ENCODE results near the gene TLE4. TPM values are rescaled to one million over a fixed set of nuclear protein-coding genes. Genes with fewer than 3 reads are reported as not detected.
A peak's percentile ranks its signal among the peaks of the same experiment; 100 is the strongest.

Gene TLE4
- total and polyA plus RNA-seq, 2 donors (not counting 1 experiment from before 2014, with no cell fraction given), result 13.5 to 35.0 TPM

- H3K9ac ChIP-seq (ENCODE audit: insufficient read depth, low read length), result no peak overlapping the region
- DNase-seq (ENCODE audit: low read depth in 2 of 2), result peak in 1 of 2 donors; percentile 14
- H3K79me2 ChIP-seq (ENCODE audit: control insufficient read depth, insufficient read depth, low read length), result no peaks in the 10 kb centered on the region
- no peak overlapping the region for H3K4me2 ChIP-seq (ENCODE audit: extremely low read depth, insufficient read depth, low read length)
- TF ChIP-seq, protein P1, sequence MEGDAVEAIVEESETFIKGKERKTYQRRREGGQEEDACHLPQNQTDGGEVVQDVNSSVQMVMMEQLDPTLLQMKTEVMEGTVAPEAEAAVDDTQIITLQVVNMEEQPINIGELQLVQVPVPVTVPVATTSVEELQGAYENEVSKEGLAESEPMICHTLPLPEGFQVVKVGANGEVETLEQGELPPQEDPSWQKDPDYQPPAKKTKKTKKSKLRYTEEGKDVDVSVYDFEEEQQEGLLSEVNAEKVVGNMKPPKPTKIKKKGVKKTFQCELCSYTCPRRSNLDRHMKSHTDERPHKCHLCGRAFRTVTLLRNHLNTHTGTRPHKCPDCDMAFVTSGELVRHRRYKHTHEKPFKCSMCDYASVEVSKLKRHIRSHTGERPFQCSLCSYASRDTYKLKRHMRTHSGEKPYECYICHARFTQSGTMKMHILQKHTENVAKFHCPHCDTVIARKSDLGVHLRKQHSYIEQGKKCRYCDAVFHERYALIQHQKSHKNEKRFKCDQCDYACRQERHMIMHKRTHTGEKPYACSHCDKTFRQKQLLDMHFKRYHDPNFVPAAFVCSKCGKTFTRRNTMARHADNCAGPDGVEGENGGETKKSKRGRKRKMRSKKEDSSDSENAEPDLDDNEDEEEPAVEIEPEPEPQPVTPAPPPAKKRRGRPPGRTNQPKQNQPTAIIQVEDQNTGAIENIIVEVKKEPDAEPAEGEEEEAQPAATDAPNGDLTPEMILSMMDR (conservative IDR thresholded peaks at IDR 0.05 in 1 of 2, IDR thresholded peaks at IDR 0.05 in 1 of 2; ENCODE audit: low read depth in 1 of 2, low read length in 2 of 2), result no peak
- TF ChIP-seq EZH2 (IDR thresholded peaks at IDR 0.05; ENCODE audit: low read length, missing control alignments), result no peak
- peaks cover 3% of the 10 kb centered on the region for H3K4me1 ChIP-seq (ENCODE audit: control insufficient read depth, extremely low read depth, insufficient read depth, low read length)
- H3K36me3 ChIP-seq (ENCODE audit: control insufficient read depth, insufficient read depth, low read length), result no peaks in the 10 kb centered on the region
- no peak overlapping the region for H3K4me3 ChIP-seq (replicated peaks in 1 of 4; ENCODE audit: control extremely low read depth in 1 of 4, insufficient read depth in 1 of 4, low read depth in 3 of 4, low read length in 4 of 4)
- no peaks in the 10 kb centered on the region for H3K27me3 ChIP-seq (ENCODE audit: control insufficient read depth, insufficient read depth, low read length)
- no peaks in the 10 kb centered on the region for H4K20me1 ChIP-seq (ENCODE audit: control insufficient read depth, extremely low read depth, insufficient read depth, low read length)
- H2AFZ ChIP-seq (ENCODE audit: low read length), result no peak overlapping the region
- H3K27ac ChIP-seq (ENCODE audit: insufficient read depth, low read length), result no peak overlapping the region
- H3K9me3 ChIP-seq (ENCODE audit: control insufficient read depth, insufficient read depth, low read depth, low read length), result no peaks in the 10 kb centered on the region
These were observed 122.4 kb downstream of the TLE4 start for GRCh38 chr9:79694208-79694607.

DNA sequence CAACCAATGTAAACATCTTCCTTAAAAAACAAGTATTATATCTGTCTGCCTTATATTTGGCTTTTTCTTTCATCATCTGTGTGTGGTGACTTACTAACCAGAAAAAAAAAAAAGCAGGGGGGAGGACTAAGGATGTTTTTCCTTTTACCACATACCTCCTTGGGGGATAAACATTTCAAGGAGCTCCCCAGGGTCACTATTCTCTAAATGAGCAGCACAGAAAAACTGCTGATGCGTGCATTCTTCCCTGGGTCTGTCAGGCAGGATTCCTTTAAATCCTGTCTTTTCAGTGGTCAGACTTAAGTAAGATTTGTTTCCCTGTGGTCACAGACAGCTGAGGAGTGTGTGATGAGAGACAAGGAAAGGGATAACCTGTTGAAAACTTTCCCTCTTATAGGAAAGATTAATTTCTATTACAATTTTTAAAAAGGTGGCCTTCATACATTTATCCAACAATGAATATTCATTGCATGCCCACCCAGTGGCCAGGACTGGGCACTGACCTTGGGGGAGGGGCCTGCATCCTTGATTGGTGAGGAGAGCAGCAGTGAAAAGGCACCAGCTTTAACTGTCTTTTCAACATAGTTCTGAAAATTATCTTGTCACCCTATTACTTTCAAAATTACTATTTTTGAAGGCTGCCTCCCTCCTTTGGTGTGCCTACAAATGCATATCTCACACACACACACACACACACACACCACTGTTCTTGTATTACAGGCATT is 123.1 kb downstream of the TLE4 start:
- Histone ChIP-seq H3K27ac (ENCODE audit: insufficient read depth, low read length) (no peak overlapping the region), H3K79me2 (ENCODE audit: control insufficient read depth, insufficient read depth, low read length) (no peaks in the 10 kb centered on the region), H3K9me3 (ENCODE audit: control insufficient read depth, insufficient read depth, low read depth, low read length) (no peaks in the 10 kb centered on the region), H3K4me2 (ENCODE audit: extremely low read depth, insufficient read depth, low read length) (no peak overlapping the region), H3K36me3 (ENCODE audit: control insufficient read depth, insufficient read depth, low read length) (no peaks in the 10 kb centered on the region), H3K9ac (ENCODE audit: insufficient read depth, low read length) (no peak overlapping the region), H3K4me1 (ENCODE audit: control insufficient read depth, extremely low read depth, insufficient read depth, low read length) (peaks cover 3% of the 10 kb centered on the region), H2AFZ (ENCODE audit: low read length) (no peak overlapping the region), H3K4me3 (replicated peaks in 1 of 4; ENCODE audit: control extremely low read depth in 1 of 4, insufficient read depth in 1 of 4, low read depth in 3 of 4, low read length in 4 of 4) (no peak overlapping the region), H4K20me1 (ENCODE audit: control insufficient read depth, extremely low read depth, insufficient read depth, low read length) (no peaks in the 10 kb centered on the region), H3K27me3 (ENCODE audit: control insufficient read depth, insufficient read depth, low read length) (no peaks in the 10 kb centered on the region)
- no peak for TF ChIP-seq EZH2 (IDR thresholded peaks at IDR 0.05; ENCODE audit: low read length, missing control alignments)
- TF ChIP-seq, protein P1 (conservative IDR thresholded peaks at IDR 0.05 in 1 of 2, IDR thresholded peaks at IDR 0.05 in 1 of 2; ENCODE audit: low read depth in 1 of 2, low read length in 2 of 2), result no peak
- peak; percentile 54 to 94 for DNase-seq (ENCODE audit: low read depth in 2 of 2)

DNA sequence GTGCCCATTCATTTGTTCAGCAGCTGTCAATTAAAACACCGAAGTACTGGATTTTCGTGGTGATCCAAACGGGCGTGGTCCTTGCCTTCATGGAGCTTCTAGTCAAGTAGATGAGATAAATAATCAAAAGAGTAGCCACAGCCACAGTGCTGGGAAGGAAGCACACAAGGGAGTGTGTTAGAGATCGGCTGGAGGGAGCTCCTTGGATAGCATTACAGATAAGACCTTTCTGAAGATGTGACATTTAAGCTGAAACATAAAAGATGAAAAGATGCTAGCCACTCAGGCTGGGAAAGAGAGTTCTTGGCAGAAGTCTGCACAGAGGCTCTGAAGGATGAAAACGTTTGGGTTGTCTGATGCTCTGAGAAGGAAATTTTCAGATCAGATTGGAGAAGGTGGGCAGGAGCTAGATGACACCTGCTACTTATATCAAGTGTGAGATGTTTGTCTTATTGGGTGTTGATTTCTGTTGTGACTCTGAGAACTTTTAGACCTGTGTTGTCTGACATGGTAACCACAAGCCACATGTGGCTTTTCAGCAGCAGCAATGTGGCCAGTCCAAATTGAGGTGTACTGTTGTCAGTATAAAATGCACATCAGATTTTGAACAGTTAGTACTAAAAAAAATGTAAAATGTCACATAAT is 123.9 kb downstream of the TLE4 start:
- H3K27me3 ChIP-seq (ENCODE audit: control insufficient read depth, insufficient read depth, low read length), result no peaks in the 10 kb centered on the region
- H3K9me3 ChIP-seq (ENCODE audit: control insufficient read depth, insufficient read depth, low read depth, low read length), result no peaks in the 10 kb centered on the region
- DNase-seq (ENCODE audit: low read depth in 2 of 2), result no peak
- TF ChIP-seq, protein P1 (conservative IDR thresholded peaks at IDR 0.05 in 1 of 2, IDR thresholded peaks at IDR 0.05 in 1 of 2; ENCODE audit: low read depth in 1 of 2, low read length in 2 of 2), result no peak
- TF ChIP-seq EZH2 (IDR thresholded peaks at IDR 0.05; ENCODE audit: low read length, missing control alignments), result no peak
- no peaks in the 10 kb centered on the region for H3K79me2 ChIP-seq (ENCODE audit: control insufficient read depth, insufficient read depth, low read length)
- H3K9ac ChIP-seq (ENCODE audit: insufficient read depth, low read length), result no peak overlapping the region
- no peaks in the 10 kb centered on the region for H3K36me3 ChIP-seq (ENCODE audit: control insufficient read depth, insufficient read depth, low read length)
- no peak overlapping the region for H3K27ac ChIP-seq (ENCODE audit: insufficient read depth, low read length)
- H3K4me2 ChIP-seq (ENCODE audit: extremely low read depth, insufficient read depth, low read length), result no peak overlapping the region
- no peak overlapping the region for H2AFZ ChIP-seq (ENCODE audit: low read length)
- H4K20me1 ChIP-seq (ENCODE audit: control insufficient read depth, extremely low read depth, insufficient read depth, low read length), result no peaks in the 10 kb centered on the region
- H3K4me3 ChIP-seq (replicated peaks in 1 of 4; ENCODE audit: control extremely low read depth in 1 of 4, insufficient read depth in 1 of 4, low read depth in 3 of 4, low read length in 4 of 4), result no peak overlapping the region
- H3K4me1 ChIP-seq (ENCODE audit: control insufficient read depth, extremely low read depth, insufficient read depth, low read length), result peaks cover 3% of the 10 kb centered on the region
